ENCODE results near the gene USP32. TPM values are rescaled to one million over a fixed set of nuclear protein-coding genes. Genes with fewer than 3 reads are reported as not detected.

Gene USP32
- total RNA-seq, 1 donor from 2014 or later: 37.4 TPM

DNA sequence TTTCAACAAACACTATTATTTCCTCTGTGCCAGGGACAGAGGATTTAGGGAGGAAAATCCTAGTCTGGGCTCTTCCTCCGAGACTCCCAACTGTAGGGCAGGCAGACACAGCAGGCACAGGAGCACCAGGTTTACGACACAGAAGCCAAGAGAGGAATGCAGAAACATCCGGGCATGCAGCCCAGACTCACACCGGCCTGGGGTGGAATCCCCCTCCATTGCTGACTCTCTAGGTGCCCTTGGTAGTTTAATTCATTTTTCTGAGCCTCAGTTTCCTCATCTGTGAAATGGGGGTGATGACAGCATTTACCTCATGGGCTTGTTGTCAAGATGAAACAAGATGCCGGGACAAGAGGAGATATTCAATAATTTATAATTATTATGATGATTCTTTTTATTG, 227.2 kb downstream of the USP32 start:
- Mint-ChIP-seq H3K4me3 (ENCODE audit: unreplicated experiment) (no peak overlapping the region), H3K9me3 (ENCODE audit: unreplicated experiment) (no peaks in the 10 kb centered on the region), H3K36me3 (ENCODE audit: low read depth, unreplicated experiment) (no peaks in the 10 kb centered on the region), H3K4me1 (ENCODE audit: unreplicated experiment) (peaks cover 58% of the 10 kb centered on the region), H3K27ac (ENCODE audit: unreplicated experiment) (no peak overlapping the region), H3K27me3 (ENCODE audit: unreplicated experiment) (peaks cover 13% of the 10 kb centered on the region)
- no peak for DNase-seq (ENCODE audit: low spot score)
- TF ChIP-seq, protein P1, sequence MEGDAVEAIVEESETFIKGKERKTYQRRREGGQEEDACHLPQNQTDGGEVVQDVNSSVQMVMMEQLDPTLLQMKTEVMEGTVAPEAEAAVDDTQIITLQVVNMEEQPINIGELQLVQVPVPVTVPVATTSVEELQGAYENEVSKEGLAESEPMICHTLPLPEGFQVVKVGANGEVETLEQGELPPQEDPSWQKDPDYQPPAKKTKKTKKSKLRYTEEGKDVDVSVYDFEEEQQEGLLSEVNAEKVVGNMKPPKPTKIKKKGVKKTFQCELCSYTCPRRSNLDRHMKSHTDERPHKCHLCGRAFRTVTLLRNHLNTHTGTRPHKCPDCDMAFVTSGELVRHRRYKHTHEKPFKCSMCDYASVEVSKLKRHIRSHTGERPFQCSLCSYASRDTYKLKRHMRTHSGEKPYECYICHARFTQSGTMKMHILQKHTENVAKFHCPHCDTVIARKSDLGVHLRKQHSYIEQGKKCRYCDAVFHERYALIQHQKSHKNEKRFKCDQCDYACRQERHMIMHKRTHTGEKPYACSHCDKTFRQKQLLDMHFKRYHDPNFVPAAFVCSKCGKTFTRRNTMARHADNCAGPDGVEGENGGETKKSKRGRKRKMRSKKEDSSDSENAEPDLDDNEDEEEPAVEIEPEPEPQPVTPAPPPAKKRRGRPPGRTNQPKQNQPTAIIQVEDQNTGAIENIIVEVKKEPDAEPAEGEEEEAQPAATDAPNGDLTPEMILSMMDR (IDR thresholded peaks at IDR 0.05; ENCODE audit: unreplicated experiment): no peak

DNA sequence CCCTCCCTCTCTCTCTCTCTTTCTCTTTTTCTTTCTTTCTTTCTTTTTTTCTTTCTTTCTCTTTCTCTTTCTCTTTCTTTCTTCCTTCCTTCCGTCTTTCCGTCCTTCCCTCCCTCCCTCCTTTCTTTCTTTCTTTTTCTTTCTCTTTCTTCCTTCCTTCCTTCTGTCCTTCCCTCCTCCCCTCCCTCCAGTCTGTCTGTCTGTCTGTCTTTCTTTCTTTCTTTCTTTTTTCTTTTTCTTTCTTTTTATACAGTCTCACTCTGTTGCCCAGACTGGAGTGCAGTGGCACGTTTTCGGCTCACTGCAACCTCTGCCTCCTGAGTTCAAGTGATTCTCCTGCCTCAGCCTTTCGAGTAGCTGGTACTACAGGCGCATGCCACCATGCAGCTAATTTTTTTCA, 227.8 kb downstream of the USP32 start:
- TF ChIP-seq, protein P1 (IDR thresholded peaks at IDR 0.05; ENCODE audit: unreplicated experiment): no peak
- H3K4me3 Mint-ChIP-seq (ENCODE audit: unreplicated experiment): no peak overlapping the region
- H3K9me3 Mint-ChIP-seq (ENCODE audit: unreplicated experiment): no peaks in the 10 kb centered on the region
- no peak overlapping the region for H3K27ac Mint-ChIP-seq (ENCODE audit: unreplicated experiment)
- H3K4me1 Mint-ChIP-seq (ENCODE audit: unreplicated experiment): peaks cover 55% of the 10 kb centered on the region
- H3K36me3 Mint-ChIP-seq (ENCODE audit: low read depth, unreplicated experiment): no peaks in the 10 kb centered on the region
- DNase-seq (ENCODE audit: low spot score): no peak
- H3K27me3 Mint-ChIP-seq (ENCODE audit: unreplicated experiment): peaks cover 13% of the 10 kb centered on the region

DNA sequence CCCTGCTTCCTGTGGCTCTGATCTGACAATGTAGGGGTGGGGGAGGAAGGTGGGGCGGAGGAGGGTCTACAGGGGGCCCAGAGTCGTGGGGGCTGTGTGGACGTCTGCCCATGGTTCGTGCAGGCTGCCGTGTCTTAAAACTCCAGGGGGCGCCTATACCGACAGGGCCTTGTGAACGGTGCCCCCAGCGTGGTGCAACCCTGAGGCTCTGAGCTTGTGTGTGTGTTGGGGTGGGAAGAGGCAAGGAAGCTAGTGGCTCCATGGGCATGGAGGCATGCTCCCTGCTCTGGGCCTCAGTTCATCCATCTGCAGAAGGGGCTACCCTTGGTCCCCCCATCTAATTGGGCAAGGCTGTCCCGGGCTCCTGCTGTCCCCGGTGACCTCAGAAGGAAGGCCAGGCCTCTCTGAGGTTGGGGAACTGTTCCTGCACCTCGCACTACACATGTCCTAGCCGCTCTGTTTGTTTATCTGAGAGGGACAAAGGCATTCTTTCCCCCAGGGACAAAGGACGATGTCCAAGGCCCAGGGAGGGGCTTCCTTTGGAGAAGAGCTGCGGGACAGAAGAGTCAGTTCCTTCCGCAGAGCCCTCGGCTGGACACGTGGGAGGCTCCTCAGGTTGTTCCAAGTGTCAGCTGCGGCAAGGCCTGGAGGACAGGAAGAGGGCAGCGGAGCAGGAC, 228.7 kb downstream of the USP32 start:
- Mint-ChIP-seq H3K9me3 (ENCODE audit: unreplicated experiment) (no peaks in the 10 kb centered on the region), H3K36me3 (ENCODE audit: low read depth, unreplicated experiment) (no peaks in the 10 kb centered on the region), H3K4me1 (ENCODE audit: unreplicated experiment) (peaks cover 50% of the 10 kb centered on the region), H3K4me3 (ENCODE audit: unreplicated experiment) (no peak overlapping the region), H3K27ac (ENCODE audit: unreplicated experiment) (peak overlapping the region; percentile 74), H3K27me3 (ENCODE audit: unreplicated experiment) (peaks cover 13% of the 10 kb centered on the region)
- DNase-seq (ENCODE audit: low spot score): peak; percentile 53
- TF ChIP-seq, protein P1 (IDR thresholded peaks at IDR 0.05; ENCODE audit: unreplicated experiment): no peak

DNA sequence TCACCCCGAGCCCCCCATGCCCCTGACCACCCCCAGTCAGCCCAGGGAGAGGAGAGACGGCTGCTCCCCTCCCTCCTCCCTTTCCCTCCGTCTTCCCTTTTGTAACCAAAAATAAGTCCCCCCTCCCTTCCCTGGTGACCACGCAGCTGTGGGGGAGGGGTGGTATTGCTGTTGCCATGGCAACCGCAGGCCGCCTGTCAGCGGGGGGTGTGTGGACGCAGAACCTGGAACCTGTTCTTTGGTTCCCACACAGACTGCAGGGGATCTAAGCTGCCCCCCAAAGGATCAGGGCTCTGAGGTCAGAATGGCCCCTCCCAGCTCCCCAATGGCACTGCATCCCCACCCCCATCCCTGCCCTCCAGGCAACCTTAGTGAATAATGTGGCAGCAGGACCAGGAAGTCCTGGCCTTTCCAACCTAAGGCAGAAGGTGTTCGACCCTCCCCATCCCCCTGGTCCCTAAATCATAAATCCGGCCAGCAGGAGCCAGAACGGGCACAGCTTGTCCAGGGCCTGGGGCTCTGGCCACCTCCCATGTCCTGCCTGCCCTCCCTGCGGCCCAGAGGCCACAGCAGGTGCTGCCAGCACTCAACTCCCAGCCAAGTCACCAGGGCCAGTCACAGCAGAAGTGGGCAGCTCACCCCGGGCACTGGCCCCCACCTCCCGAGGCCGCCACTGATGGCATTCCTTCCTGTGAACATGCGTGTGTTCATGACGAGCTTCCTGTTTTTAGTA, 230.2 kb downstream of the USP32 start:
- peak; percentile 58 for DNase-seq (ENCODE audit: low spot score)
- Mint-ChIP-seq H3K4me1 (ENCODE audit: unreplicated experiment) (peaks cover 44% of the 10 kb centered on the region), H3K36me3 (ENCODE audit: low read depth, unreplicated experiment) (peaks cover 2% of the 10 kb centered on the region), H3K27ac (ENCODE audit: unreplicated experiment) (peak overlapping the region; percentile 57), H3K9me3 (ENCODE audit: unreplicated experiment) (no peaks in the 10 kb centered on the region), H3K27me3 (ENCODE audit: unreplicated experiment) (peaks cover 16% of the 10 kb centered on the region), H3K4me3 (ENCODE audit: unreplicated experiment) (no peak overlapping the region)
- TF ChIP-seq, protein P1 (IDR thresholded peaks at IDR 0.05; ENCODE audit: unreplicated experiment): no peak
